ENCODE measurements around the gene ADAP2.

DNA sequence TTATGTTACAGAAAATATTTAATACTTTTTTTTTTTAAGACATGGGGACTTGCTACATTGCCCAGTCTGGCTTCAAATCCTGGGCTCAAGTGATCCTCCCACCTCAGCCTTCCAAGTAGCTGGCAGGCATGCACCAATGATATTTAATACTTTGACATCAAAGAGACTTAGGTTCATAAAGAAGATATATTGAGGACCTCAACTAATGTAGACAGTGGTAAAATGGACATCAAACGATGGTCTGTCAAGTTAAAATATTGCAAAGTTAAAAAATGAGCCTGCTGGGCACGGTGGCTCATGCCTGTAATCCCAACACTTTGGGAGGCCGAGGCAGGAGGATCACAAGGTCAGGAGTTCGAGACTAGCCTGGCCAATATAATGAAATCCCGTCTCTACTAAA, 24.4 kb upstream of the ADAP2 start:
- TF ChIP-seq, protein P1, sequence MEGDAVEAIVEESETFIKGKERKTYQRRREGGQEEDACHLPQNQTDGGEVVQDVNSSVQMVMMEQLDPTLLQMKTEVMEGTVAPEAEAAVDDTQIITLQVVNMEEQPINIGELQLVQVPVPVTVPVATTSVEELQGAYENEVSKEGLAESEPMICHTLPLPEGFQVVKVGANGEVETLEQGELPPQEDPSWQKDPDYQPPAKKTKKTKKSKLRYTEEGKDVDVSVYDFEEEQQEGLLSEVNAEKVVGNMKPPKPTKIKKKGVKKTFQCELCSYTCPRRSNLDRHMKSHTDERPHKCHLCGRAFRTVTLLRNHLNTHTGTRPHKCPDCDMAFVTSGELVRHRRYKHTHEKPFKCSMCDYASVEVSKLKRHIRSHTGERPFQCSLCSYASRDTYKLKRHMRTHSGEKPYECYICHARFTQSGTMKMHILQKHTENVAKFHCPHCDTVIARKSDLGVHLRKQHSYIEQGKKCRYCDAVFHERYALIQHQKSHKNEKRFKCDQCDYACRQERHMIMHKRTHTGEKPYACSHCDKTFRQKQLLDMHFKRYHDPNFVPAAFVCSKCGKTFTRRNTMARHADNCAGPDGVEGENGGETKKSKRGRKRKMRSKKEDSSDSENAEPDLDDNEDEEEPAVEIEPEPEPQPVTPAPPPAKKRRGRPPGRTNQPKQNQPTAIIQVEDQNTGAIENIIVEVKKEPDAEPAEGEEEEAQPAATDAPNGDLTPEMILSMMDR (IDR thresholded peaks at IDR 0.05), result no peak
- no peak for TF ChIP-seq POLR2A (IDR thresholded peaks at IDR 0.05)
